ENCODE data around the gene RNF187. TPM values are rescaled to one million over a fixed set of nuclear protein-coding genes. Genes with fewer than 3 reads are reported as not detected.
"Not testable (repeated sequence)": the region's sequence is repeated elsewhere in the genome, so short reads cannot be mapped to it uniquely, and the experiment has no call there.

Gene RNF187
- total RNA-seq, 1 donor from 2014 or later: 148 TPM

DNA sequence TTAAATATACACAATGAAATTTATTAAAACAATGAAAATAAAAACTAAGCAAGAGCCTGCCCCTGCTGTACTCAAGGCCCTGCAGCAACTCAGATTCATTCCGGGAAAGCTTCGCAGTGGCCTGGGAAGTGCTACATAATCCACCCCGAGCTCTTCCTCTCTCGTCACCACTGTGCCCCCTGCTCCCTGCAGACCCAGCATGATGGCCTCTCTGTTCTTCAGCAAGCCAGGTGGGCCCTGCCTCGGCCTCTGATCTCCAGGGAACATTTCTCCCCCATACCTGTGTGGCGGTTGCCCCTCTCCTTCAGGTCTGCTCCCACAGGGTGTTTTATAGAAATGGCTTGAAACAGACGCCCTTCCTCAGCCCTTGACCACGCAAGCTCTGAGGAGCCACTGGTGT is 10.6 kb downstream of the RNF187 start:
- no peaks in the 10 kb centered on the region for H3K9me3 Mint-ChIP-seq
- H3K27ac Mint-ChIP-seq: no peak overlapping the region

DNA sequence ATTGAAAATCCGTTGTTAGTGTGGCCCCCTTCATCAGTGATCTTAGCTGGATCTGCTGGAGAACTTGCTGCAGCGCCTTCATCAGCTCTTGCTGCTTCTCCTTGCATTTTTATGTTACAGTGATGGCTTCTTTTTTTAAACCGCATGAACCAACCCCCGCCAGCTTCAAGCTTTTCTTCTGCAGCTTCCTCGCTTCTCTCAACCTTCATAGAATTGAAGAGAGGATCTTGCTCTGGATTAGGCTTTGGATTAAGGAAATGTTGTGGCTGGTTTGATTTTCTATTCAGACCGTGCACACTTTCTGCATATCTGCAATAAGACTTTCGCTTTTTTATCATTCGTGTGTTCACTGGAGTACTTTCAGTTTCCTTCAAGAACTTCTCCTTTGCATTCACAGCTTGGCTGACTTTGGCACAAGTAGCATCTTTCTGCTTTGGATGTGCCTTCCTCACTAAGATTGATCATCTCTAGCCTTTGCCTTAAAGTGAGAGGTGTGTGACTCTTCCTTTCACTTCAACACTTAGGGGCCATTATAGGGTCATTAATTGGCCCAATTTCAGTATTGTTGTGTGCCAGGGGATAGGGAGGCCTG is 13.1 kb downstream of the RNF187 start:
- intact Hi-C loops (cut with micrococcal nuclease): loop anchor here (2.0 to 5.0 kb wide), 6 partner anchors 15 to 553 kb away; partner anchors contain the start of genes GUK1, TRIM11 and WNT9A
- peak; percentile 72 for DNase-seq
- Mint-ChIP-seq H3K27me3 (no peaks in the 10 kb centered on the region), H3K27ac (peak overlapping the region; percentile 42), H3K9me3 (no peaks in the 10 kb centered on the region), H3K4me3 (peak overlapping the region; percentile 77), H3K36me3 (ENCODE audit: low read depth) (peaks cover 32% of the 10 kb centered on the region), H3K4me1 (peaks cover 20% of the 10 kb centered on the region)

More for the DNA sequence above, 10.6 kb downstream of the RNF187 start:
- Mint-ChIP-seq H3K36me3 (ENCODE audit: low read depth) (peaks cover 51% of the 10 kb centered on the region), H3K4me3 (no peak overlapping the region), H3K4me1 (peaks cover 24% of the 10 kb centered on the region), H3K27me3 (no peaks in the 10 kb centered on the region)
- DNase-seq: no peak
- intact Hi-C loops (cut with micrococcal nuclease): no loop called here

DNA sequence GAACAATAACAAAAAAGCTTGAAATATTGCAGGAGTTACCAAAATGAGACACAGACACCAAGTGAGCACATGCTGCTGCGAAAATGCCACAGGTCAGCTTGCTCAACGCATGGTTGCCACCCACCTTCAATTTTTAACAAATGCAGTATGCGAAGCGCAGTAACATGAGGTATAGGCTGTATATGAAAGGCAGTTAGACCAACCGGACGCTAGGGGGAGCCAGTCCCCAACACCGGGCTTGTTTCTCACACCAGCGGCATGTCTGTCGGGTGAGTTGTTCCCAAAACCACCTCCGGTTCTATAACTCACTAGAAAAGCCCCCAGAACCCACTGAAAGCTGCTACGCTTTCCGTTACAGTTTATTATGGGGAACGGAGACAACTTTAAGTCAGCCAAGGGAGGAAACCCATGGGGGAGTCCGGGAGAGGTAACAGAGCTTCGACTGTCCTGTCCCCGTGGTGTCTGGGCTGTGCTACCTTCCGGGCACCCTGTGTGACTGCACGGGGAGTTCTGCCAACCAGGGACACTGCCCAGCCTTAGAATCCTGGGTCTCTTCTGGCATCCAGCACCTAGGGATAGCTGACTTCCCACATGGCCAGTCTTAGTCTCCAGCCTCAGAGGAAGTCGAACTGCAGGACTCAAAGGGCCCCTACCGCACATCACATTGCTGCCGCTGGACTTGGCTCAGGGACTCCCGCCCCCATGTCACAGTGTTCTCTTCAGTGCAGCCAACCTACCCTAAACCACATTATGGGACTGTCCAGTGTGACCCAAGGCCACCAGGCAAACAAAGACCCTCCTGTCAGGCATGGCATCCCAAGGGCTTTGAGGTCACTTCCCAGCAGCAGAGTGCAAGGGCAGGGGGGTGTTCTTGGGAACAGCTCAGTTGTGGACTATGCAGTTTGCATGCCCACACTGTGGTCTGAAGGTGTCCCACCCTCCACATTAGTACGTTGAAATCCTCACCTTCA is 14.0 kb downstream of the RNF187 start:
- Mint-ChIP-seq H3K9me3 (no peaks in the 10 kb centered on the region), H3K4me3 (peak overlapping the region; percentile 77), H3K36me3 (ENCODE audit: low read depth) (peaks cover 23% of the 10 kb centered on the region), H3K27ac (peak overlapping the region; percentile 42), H3K4me1 (peaks cover 20% of the 10 kb centered on the region), H3K27me3 (no peaks in the 10 kb centered on the region)
- intact Hi-C loops (cut with micrococcal nuclease): loop anchor here (1.0 to 5.0 kb wide), 8 partner anchors 14 to 554 kb away; partner anchors contain the start of genes GUK1, RNF187, TRIM11 and WNT9A
- DNase-seq: peak; percentile 95

- H3K36me3 Mint-ChIP-seq (ENCODE audit: low read depth): peaks cover 13% of the 10 kb centered on the region
- H3K9me3 Mint-ChIP-seq: no peaks in the 10 kb centered on the region
- intact Hi-C loops (cut with micrococcal nuclease): loop anchor here (5.0 kb wide), 3 partner anchors 125 to 555 kb away; partner anchors contain the start of gene WNT9A
- no peak overlapping the region for H3K4me3 Mint-ChIP-seq
- DNase-seq: no peak
- no peak overlapping the region for H3K27ac Mint-ChIP-seq
- H3K4me1 Mint-ChIP-seq: peaks cover 20% of the 10 kb centered on the region
- peaks cover 6% of the 10 kb centered on the region for H3K27me3 Mint-ChIP-seq
Observed at GRCh38 chr1:228502522-228502921, 15.3 kb downstream of the RNF187 start.

- Mint-ChIP-seq H3K4me1 (peaks cover 17% of the 10 kb centered on the region), H3K27me3 (peaks cover 16% of the 10 kb centered on the region)
- H3K9me3 Mint-ChIP-seq; H3K4me3 Mint-ChIP-seq; H3K36me3 Mint-ChIP-seq (ENCODE audit: low read depth); intact Hi-C loops (cut with micrococcal nuclease); H3K27ac Mint-ChIP-seq; DNase-seq: not testable (repeated sequence)
Observed at GRCh38 chr1:228505944-228506343, 18.8 kb downstream of the RNF187 start.

DNA sequence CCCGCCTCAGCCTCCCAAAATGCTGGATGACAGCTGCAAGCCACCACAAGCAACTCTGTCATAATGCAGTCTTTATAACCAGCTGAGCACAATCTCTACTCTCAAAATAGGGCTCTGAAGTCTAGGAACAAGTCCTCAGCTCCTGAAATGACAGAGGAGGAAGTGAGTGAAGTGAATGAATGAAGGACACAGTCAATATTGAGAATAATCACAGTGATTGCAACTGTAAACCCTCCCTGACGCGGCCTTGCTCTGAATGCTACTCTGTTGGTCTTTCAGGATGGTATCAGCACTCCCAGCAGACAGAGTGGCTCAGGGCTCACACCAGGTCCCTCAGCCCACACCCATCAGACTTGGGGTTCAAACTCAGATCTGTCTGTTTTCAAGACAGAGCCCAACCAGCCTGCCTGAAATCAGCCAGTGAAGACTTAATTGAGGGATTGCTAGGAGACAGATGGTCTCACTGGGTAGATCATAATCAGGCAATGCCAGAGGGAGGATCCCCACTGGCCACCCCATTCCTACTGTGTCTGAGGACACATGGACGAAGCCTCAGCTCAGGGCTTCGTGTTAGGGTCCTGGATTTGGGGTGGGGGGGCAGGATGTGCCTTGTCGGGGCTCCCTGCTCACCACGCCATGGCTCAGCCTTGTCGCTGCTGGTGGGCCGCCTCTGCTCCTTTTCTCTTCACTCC is 20.9 kb downstream of the RNF187 start:
- Mint-ChIP-seq H3K4me1 (peaks cover 23% of the 10 kb centered on the region), H3K9me3 (no peaks in the 10 kb centered on the region), H3K27me3 (peaks cover 21% of the 10 kb centered on the region), H3K36me3 (ENCODE audit: low read depth) (no peaks in the 10 kb centered on the region), H3K27ac (no peak overlapping the region), H3K4me3 (no peak overlapping the region)
- intact Hi-C loops (cut with micrococcal nuclease): no loop called here
- no peak for DNase-seq

DNA sequence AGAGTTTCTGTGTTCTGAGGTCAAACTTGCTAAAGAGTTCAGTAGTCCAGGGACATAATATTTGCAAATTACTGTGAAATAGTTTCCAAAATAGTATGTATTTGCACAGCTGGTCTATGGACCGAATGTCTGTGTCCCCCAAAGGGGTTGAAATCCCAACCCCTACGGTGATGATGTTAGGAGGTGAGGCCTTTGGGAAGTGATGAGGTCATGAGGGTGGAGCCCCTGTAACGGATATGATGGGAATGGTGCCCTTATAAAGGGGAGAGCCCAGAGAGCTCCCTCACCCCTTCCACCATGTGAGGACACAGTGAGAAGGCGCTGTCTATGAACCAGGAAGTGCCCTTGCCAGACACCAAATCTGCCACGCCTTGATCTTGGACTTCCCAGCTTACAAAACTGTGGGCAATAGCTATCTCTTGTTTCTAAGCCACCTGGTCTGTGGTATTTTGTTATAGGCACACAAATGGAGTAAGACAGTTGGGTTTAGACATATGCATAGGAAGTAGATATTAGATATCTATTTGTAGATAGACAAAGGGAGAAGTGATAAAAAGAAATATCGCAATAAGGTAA is 21.7 kb downstream of the RNF187 start:
- Mint-ChIP-seq H3K9me3 (no peaks in the 10 kb centered on the region), H3K4me3 (no peak overlapping the region), H3K36me3 (ENCODE audit: low read depth) (no peaks in the 10 kb centered on the region), H3K4me1 (peaks cover 24% of the 10 kb centered on the region), H3K27ac (no peak overlapping the region), H3K27me3 (peaks cover 21% of the 10 kb centered on the region)
- intact Hi-C loops (cut with micrococcal nuclease): no loop called here
- no peak for DNase-seq

DNA sequence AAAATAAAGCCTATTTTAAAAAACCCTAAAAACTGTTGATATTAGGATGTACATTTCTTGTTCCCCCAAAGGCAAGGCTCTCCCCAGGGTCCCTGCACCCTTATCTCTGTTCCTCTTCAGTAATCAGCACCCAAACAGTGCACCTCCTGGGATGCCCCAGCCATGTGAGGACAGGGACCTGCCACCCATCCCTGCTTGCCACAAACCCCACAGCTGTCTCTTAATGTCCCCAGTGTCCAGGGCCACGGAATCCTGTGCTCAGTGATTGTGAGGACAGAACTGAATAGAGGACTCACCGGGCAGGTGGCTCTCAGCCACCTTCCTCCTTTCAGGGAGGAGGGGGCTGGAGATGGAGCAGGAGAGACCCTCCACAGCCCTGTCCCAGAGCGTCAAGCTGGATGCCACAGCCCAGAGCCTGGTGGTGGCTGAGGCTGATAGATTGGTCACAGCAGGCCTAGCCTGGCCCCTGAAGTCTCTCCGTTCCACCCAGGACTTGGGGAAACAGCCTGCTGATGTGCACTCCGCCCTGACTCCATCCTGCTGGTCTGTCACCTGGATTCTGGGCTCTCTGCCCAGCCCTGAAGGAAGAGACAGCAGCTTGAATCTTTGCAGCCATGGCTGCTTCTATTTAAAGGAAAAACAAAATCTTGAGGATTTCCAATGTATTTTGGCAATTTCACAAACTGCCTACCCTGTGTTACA is 23.1 kb downstream of the RNF187 start:
- no peak overlapping the region for H3K4me3 Mint-ChIP-seq
- H3K36me3 Mint-ChIP-seq (ENCODE audit: low read depth): no peaks in the 10 kb centered on the region
- no peak overlapping the region for H3K27ac Mint-ChIP-seq
- intact Hi-C loops (cut with micrococcal nuclease): no loop called here
- peaks cover 24% of the 10 kb centered on the region for H3K4me1 Mint-ChIP-seq
- no peaks in the 10 kb centered on the region for H3K9me3 Mint-ChIP-seq
- H3K27me3 Mint-ChIP-seq: peaks cover 26% of the 10 kb centered on the region
- no peak for DNase-seq

GRCh38 chr1:228510803-228511413 is 23.7 kb downstream of the RNF187 start:
- no peak for DNase-seq
- Mint-ChIP-seq H3K9me3 (no peaks in the 10 kb centered on the region), H3K36me3 (ENCODE audit: low read depth) (no peaks in the 10 kb centered on the region), H3K27me3 (peaks cover 30% of the 10 kb centered on the region), H3K27ac (no peak overlapping the region), H3K4me3 (no peak overlapping the region), H3K4me1 (peaks cover 24% of the 10 kb centered on the region)
- intact Hi-C loops (cut with micrococcal nuclease): no loop called here

- Mint-ChIP-seq H3K4me3 (no peak overlapping the region), H3K9me3 (no peaks in the 10 kb centered on the region), H3K36me3 (ENCODE audit: low read depth) (no peaks in the 10 kb centered on the region), H3K4me1 (peaks cover 24% of the 10 kb centered on the region), H3K27me3 (peaks cover 33% of the 10 kb centered on the region), H3K27ac (no peak overlapping the region)
- DNase-seq: no peak
- intact Hi-C loops (cut with micrococcal nuclease): no loop called here
Observed at GRCh38 chr1:228511546-228512445, 24.6 kb downstream of the RNF187 start.

DNA sequence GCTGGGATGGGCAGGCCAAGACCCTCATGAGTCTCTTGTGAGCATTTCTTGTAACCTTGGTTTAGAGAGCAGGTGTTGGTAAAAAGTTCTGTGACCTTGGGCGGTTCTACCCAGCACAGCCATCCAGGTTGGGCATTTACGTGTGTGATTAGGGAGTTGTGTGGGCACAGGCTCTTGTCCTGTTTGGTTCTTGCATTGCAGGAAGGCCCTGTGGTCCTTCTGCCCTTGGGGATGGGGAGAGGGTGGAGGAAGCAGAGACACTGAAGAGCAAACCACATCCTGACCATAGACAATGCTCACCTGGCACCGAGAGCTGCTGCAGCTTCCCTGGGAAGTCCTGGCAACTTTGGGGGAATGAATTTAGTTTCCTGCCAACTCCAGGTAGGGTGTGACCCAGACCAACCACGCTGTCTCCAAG is 25.6 kb downstream of the RNF187 start:
- intact Hi-C loops (cut with micrococcal nuclease): no loop called here
- Mint-ChIP-seq H3K36me3 (ENCODE audit: low read depth) (no peaks in the 10 kb centered on the region), H3K4me1 (peaks cover 24% of the 10 kb centered on the region)

More for the DNA sequence above, 25.6 kb downstream of the RNF187 start:
- DNase-seq: no peak
- Mint-ChIP-seq H3K27me3 (peaks cover 37% of the 10 kb centered on the region), H3K27ac (no peak overlapping the region), H3K9me3 (no peaks in the 10 kb centered on the region), H3K4me3 (no peak overlapping the region)

Data from activated CD4-positive, alpha-beta T cell treated with anti-CD3 and anti-CD28 coated beads, Interleukin-2, amount 10 ng/mL, durations not matched to agents 24 days and 14 days (primary cell).